GM21528 (cell line): ENCODE results near the gene MAGEA3.
"Not testable (repeated sequence)": the region's sequence is repeated elsewhere in the genome, so short reads cannot be mapped to it uniquely, and the experiment has no call there.

Experiments used
- ATAC-seq: cut with Tn5 transposase; IDR thresholded peaks from one replicate; pipeline ENCODE4 v1.9.1; 2021; ENCODE audit warnings: mild to moderate bottlenecking, moderate library complexity; ENCODE audit not compliant: unreplicated experiment, low FRiP score

Gene MAGEA3

GRCh38 chrX:152735101-152735500 is 36.5 kb downstream of the MAGEA3 start:
- no peak for ATAC-seq

- ATAC-seq, result no peak
These were observed 37.4 kb downstream of the MAGEA3 start for GRCh38 chrX:152735860-152736511.

- ATAC-seq, result not testable (repeated sequence)
These were observed 37.9 kb downstream of the MAGEA3 start for GRCh38 chrX:152736528-152736927.

GRCh38 chrX:152738560-152738959 is 40.0 kb downstream of the MAGEA3 start:
- ATAC-seq, result no peak
